Heart left ventricle (tissue), 13 donors: ENCODE measurements around the gene CTXND1.

ENCODE experiments used
- POLR2A ChIP-seq, 2 donors: fragments of 450-650 bp; IDR thresholded peaks; one replicate each; pipeline ENCODE4 v1.6.1; 2017; ENCODE audit warnings: antibody characterized with exemption in 2 of 2, mild to moderate bottlenecking in 2 of 2, moderate library complexity in 2 of 2
- TF ChIP-seq, protein P1 (sequence below), 12 donors: fragments of 200-600 bp; sonication (generic) in 4 of 12; IDR thresholded peaks; one replicate each; pipeline versions ENCODE4 v1.5.0 to v1.8.0; 2018 to 2022; ENCODE audit warnings: antibody characterized with exemption in 12 of 12, mild to moderate bottlenecking in 5 of 12
- donor health status: ischemic (EF 13 %, LVEDD 7.1; RV severe dilation, severe dysfunction).
- donor health status: DM: no; HTN: yes; CAD: no.
- donor health status: DM: no; HTN: no; CAD: no.
- donor health status: ischemic (EF 25% LVEDD 6.9; RV normal size, moderate dysfunction).
- donor health status: ischemic (EF 25% LVEDD 5.7; RV mildly dilated, moderate dysfunction).
- donor health status: ischemic (EF 35%, LVEDD 5.7; RV mildly dilated, moderate dysfunction).
- donor health status: nonischemic (EF 11% LVEDD 7.7; RV severe dilation, severe dysfunction).
- donor health status: DM: yes; HTN: yes; CAD: no.
- donor health status: PGD.
- donor health status: ischemic (EF 29% LVEDD 5.4; RV normal size, mild dysfunction).
- donor health status: nonischemic (EF 23%, LVEDD 6.1; RV moderate dilation, normal function).

GRCh38 chr15:80185152-80185551 lies 66.9 kb downstream of the CTXND1 start:
- TF ChIP-seq, protein P1, sequence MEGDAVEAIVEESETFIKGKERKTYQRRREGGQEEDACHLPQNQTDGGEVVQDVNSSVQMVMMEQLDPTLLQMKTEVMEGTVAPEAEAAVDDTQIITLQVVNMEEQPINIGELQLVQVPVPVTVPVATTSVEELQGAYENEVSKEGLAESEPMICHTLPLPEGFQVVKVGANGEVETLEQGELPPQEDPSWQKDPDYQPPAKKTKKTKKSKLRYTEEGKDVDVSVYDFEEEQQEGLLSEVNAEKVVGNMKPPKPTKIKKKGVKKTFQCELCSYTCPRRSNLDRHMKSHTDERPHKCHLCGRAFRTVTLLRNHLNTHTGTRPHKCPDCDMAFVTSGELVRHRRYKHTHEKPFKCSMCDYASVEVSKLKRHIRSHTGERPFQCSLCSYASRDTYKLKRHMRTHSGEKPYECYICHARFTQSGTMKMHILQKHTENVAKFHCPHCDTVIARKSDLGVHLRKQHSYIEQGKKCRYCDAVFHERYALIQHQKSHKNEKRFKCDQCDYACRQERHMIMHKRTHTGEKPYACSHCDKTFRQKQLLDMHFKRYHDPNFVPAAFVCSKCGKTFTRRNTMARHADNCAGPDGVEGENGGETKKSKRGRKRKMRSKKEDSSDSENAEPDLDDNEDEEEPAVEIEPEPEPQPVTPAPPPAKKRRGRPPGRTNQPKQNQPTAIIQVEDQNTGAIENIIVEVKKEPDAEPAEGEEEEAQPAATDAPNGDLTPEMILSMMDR (IDR thresholded peaks at IDR 0.05): no peak
- no peak for TF ChIP-seq POLR2A (IDR thresholded peaks at IDR 0.05)
